Breast epithelium (tissue), 3 donors: Measurements from ENCODE around the gene IDUA.

ENCODE experiments used
- POLR2A ChIP-seq: fragments of 450-650 bp; IDR thresholded peaks from one replicate; pipeline ENCODE4 v1.6.1; 2016; ENCODE audit warnings: antibody characterized with exemption, mild to moderate bottlenecking, moderate library complexity
- POLR2AphosphoS5 ChIP-seq, 3 donors: sonication (generic); formaldehyde crosslinking; IDR thresholded peaks; one replicate each; pipeline ENCODE4 v1.6.1; 2017; ENCODE audit warnings: antibody characterized with exemption in 3 of 3
- TF ChIP-seq, protein P1 (sequence below), 3 donors: fragments of 450-650 bp; IDR thresholded peaks; one replicate each; pipeline ENCODE4 v1.5.1; 2016 to 2017; ENCODE audit warnings: antibody characterized with exemption in 3 of 3, mild to moderate bottlenecking in 3 of 3, moderate library complexity in 3 of 3

DNA sequence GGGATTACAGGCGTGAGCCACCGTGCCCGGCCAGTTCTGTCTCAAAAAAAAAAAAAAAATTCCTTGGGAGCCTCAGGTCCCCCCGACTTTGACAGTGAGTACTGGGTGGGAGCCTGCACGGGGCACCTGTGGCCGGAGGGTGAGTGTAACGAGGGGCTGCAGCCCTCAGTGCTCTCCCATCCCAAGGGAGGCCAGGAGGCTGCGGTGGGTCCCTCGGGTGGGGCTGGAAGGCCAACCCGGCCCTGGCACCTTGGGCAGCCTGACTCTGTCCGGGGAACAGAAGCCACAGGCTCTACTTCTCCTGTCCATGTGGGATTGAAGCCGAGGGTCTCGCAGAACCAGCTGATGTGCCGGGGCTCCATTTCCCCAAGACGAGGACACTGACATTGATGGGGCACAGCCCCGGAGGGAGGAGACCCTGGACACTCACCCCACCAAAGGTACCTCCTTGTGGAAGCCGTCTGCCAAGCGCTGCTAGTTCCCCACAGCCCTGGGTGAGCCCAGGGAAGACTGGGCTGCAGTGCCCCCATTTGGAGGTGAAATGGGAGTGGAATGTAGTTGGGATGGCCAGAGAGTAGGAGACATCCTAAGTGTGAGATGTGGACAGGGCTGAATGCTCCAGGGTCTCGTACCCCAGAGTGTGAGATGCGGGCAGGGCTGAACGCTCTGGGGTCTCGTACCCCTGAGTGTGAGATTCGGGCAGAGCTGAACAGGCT is 8.6 kb downstream of the IDUA start:
- TF ChIP-seq, protein P1, sequence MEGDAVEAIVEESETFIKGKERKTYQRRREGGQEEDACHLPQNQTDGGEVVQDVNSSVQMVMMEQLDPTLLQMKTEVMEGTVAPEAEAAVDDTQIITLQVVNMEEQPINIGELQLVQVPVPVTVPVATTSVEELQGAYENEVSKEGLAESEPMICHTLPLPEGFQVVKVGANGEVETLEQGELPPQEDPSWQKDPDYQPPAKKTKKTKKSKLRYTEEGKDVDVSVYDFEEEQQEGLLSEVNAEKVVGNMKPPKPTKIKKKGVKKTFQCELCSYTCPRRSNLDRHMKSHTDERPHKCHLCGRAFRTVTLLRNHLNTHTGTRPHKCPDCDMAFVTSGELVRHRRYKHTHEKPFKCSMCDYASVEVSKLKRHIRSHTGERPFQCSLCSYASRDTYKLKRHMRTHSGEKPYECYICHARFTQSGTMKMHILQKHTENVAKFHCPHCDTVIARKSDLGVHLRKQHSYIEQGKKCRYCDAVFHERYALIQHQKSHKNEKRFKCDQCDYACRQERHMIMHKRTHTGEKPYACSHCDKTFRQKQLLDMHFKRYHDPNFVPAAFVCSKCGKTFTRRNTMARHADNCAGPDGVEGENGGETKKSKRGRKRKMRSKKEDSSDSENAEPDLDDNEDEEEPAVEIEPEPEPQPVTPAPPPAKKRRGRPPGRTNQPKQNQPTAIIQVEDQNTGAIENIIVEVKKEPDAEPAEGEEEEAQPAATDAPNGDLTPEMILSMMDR (IDR thresholded peaks at IDR 0.05), result no peak
- no peak for TF ChIP-seq POLR2A
- no peak for TF ChIP-seq POLR2AphosphoS5 (IDR thresholded peaks at IDR 0.05)
